ENCODE measurements around the gene BCL11B. TPM values are rescaled to one million over a fixed set of nuclear protein-coding genes. Genes with fewer than 3 reads are reported as not detected.
A peak's percentile ranks its signal among the peaks of the same experiment; 100 is the strongest.

Gene BCL11B
- total RNA-seq, 2 experiments from 2014 or later, result 68.6 to 70.6 TPM

GRCh38 chr14:99134516-99135046 lies 137.4 kb downstream of the BCL11B start:
- Mint-ChIP-seq H3K4me1 (ENCODE audit: low read depth) (peaks cover 25% of the 10 kb centered on the region), H3K27ac (no peak overlapping the region), H3K9me3 (ENCODE audit: insufficient read depth) (no peaks in the 10 kb centered on the region), H3K4me3 (no peak overlapping the region), H3K27me3 (ENCODE audit: low read depth) (no peaks in the 10 kb centered on the region), H3K36me3 (ENCODE audit: low read depth) (no peaks in the 10 kb centered on the region)
- CTCF ChIA-PET, result no interaction called here
- POLR2A ChIA-PET, result no interaction called here
- DNase-seq, result no peak
- ATAC-seq, result no peak

GRCh38 chr14:99133636-99134515 lies 138.1 kb downstream of the BCL11B start:
- CTCF ChIA-PET, result no interaction called here
- no peaks in the 10 kb centered on the region for H3K9me3 Mint-ChIP-seq (ENCODE audit: insufficient read depth)
- no peaks in the 10 kb centered on the region for H3K27me3 Mint-ChIP-seq (ENCODE audit: low read depth)
- peak overlapping the region; percentile 43 for H3K27ac Mint-ChIP-seq
- peaks cover 32% of the 10 kb centered on the region for H3K4me1 Mint-ChIP-seq (ENCODE audit: low read depth)
- H3K4me3 Mint-ChIP-seq, result no peak overlapping the region
- ATAC-seq (no peak), DNase-seq (peak; percentile 19)
- POLR2A ChIA-PET, result no interaction called here
- no peaks in the 10 kb centered on the region for H3K36me3 Mint-ChIP-seq (ENCODE audit: low read depth)

- no peaks in the 10 kb centered on the region for H3K27me3 Mint-ChIP-seq (ENCODE audit: low read depth)
- H3K4me3 Mint-ChIP-seq, result no peak overlapping the region
- ATAC-seq (no peak), DNase-seq (peak; percentile 6)
- no peak overlapping the region for H3K27ac Mint-ChIP-seq
- H3K36me3 Mint-ChIP-seq (ENCODE audit: low read depth), result no peaks in the 10 kb centered on the region
- POLR2A ChIA-PET, result no interaction called here
- CTCF ChIA-PET, result no interaction called here
- H3K9me3 Mint-ChIP-seq (ENCODE audit: insufficient read depth), result no peaks in the 10 kb centered on the region
- H3K4me1 Mint-ChIP-seq (ENCODE audit: low read depth), result peaks cover 29% of the 10 kb centered on the region
Measured at GRCh38 chr14:99132821-99133635, 139.0 kb downstream of the BCL11B start.

- H3K9me3 Mint-ChIP-seq (ENCODE audit: insufficient read depth), result no peaks in the 10 kb centered on the region
- ChIA-PET CTCF (interaction anchor here (0.7 kb wide), 1 partner anchor 30 kb away, joined by 4 read pairs; no protein-coding TSS in a partner anchor), POLR2A (no interaction called here)
- H3K27ac Mint-ChIP-seq, result no peak overlapping the region
- H3K4me3 Mint-ChIP-seq, result no peak overlapping the region
- H3K36me3 Mint-ChIP-seq (ENCODE audit: low read depth), result no peaks in the 10 kb centered on the region
- H3K27me3 Mint-ChIP-seq (ENCODE audit: low read depth), result no peaks in the 10 kb centered on the region
- DNase-seq (peak; percentile 12), ATAC-seq (no peak)
- H3K4me1 Mint-ChIP-seq (ENCODE audit: low read depth), result peaks cover 21% of the 10 kb centered on the region
Measured at GRCh38 chr14:99131632-99132271, 140.2 kb downstream of the BCL11B start.

- POLR2A ChIA-PET, result interaction anchor here (0.7 kb wide), 2 partner anchors 16 to 337 kb away, joined by 3 read pairs; no protein-coding TSS in a partner anchor
- no peaks in the 10 kb centered on the region for H3K9me3 Mint-ChIP-seq (ENCODE audit: insufficient read depth)
- DNase-seq, result peak; percentile 12
- no peak overlapping the region for H3K27ac Mint-ChIP-seq
- CTCF ChIA-PET, result no interaction called here
- H3K4me3 Mint-ChIP-seq, result no peak overlapping the region
- peaks cover 26% of the 10 kb centered on the region for H3K4me1 Mint-ChIP-seq (ENCODE audit: low read depth)
- H3K27me3 Mint-ChIP-seq (ENCODE audit: low read depth), result no peaks in the 10 kb centered on the region
- H3K36me3 Mint-ChIP-seq (ENCODE audit: low read depth), result no peaks in the 10 kb centered on the region
- no peak for ATAC-seq
Measured at GRCh38 chr14:99129998-99130397, 142.0 kb downstream of the BCL11B start.

- ATAC-seq, result no peak
- no peak overlapping the region for H3K27ac Mint-ChIP-seq
- H3K9me3 Mint-ChIP-seq (ENCODE audit: insufficient read depth), result no peaks in the 10 kb centered on the region
- H3K27me3 Mint-ChIP-seq (ENCODE audit: low read depth), result no peaks in the 10 kb centered on the region
- no peaks in the 10 kb centered on the region for H3K36me3 Mint-ChIP-seq (ENCODE audit: low read depth)
- no peak overlapping the region for H3K4me3 Mint-ChIP-seq
- DNase-seq, result peak; percentile 19
- H3K4me1 Mint-ChIP-seq (ENCODE audit: low read depth), result peaks cover 25% of the 10 kb centered on the region
- POLR2A ChIA-PET, result interaction anchor here (0.7 kb wide), 1 partner anchor 336 kb away, joined by 3 read pairs; no protein-coding TSS in a partner anchor
- CTCF ChIA-PET, result interaction anchor here (0.5 kb wide), 1 partner anchor 335 kb away, joined by 3 read pairs; no protein-coding TSS in a partner anchor
Measured at GRCh38 chr14:99129211-99129696, 142.7 kb downstream of the BCL11B start.

GRCh38 chr14:99128185-99128584 lies 143.8 kb downstream of the BCL11B start:
- POLR2A ChIA-PET, result no interaction called here
- no peak overlapping the region for H3K4me3 Mint-ChIP-seq
- H3K36me3 Mint-ChIP-seq (ENCODE audit: low read depth), result no peaks in the 10 kb centered on the region
- CTCF ChIA-PET, result no interaction called here
- DNase-seq (peak; percentile 13), ATAC-seq (no peak)
- H3K27ac Mint-ChIP-seq, result no peak overlapping the region
- H3K9me3 Mint-ChIP-seq (ENCODE audit: insufficient read depth), result no peaks in the 10 kb centered on the region
- H3K27me3 Mint-ChIP-seq (ENCODE audit: low read depth), result no peaks in the 10 kb centered on the region
- peaks cover 15% of the 10 kb centered on the region for H3K4me1 Mint-ChIP-seq (ENCODE audit: low read depth)

GRCh38 chr14:99127651-99128167 lies 144.3 kb downstream of the BCL11B start:
- ATAC-seq (no peak), DNase-seq (peak; percentile 8)
- POLR2A ChIA-PET, result no interaction called here
- no peaks in the 10 kb centered on the region for H3K9me3 Mint-ChIP-seq (ENCODE audit: insufficient read depth)
- H3K27ac Mint-ChIP-seq, result no peak overlapping the region
- no peaks in the 10 kb centered on the region for H3K27me3 Mint-ChIP-seq (ENCODE audit: low read depth)
- CTCF ChIA-PET, result no interaction called here
- H3K36me3 Mint-ChIP-seq (ENCODE audit: low read depth), result no peaks in the 10 kb centered on the region
- no peak overlapping the region for H3K4me3 Mint-ChIP-seq
- peaks cover 15% of the 10 kb centered on the region for H3K4me1 Mint-ChIP-seq (ENCODE audit: low read depth)

- H3K9me3 Mint-ChIP-seq (ENCODE audit: insufficient read depth), result no peaks in the 10 kb centered on the region
- no peaks in the 10 kb centered on the region for H3K27me3 Mint-ChIP-seq (ENCODE audit: low read depth)
- no peak overlapping the region for H3K27ac Mint-ChIP-seq
- H3K4me3 Mint-ChIP-seq, result no peak overlapping the region
- no peak for DNase-seq
- ATAC-seq, result no peak
- H3K4me1 Mint-ChIP-seq (ENCODE audit: low read depth), result peaks cover 15% of the 10 kb centered on the region
- ChIA-PET POLR2A (no interaction called here), CTCF (interaction anchor here (1.2 kb wide), 1 partner anchor 932 kb away, joined by 4 read pairs; no protein-coding TSS in a partner anchor)
- H3K36me3 Mint-ChIP-seq (ENCODE audit: low read depth), result no peaks in the 10 kb centered on the region
Measured at GRCh38 chr14:99125616-99126431, 146.2 kb downstream of the BCL11B start.

GRCh38 chr14:99125113-99125512 lies 146.9 kb downstream of the BCL11B start:
- no peak overlapping the region for H3K27ac Mint-ChIP-seq
- peaks cover 15% of the 10 kb centered on the region for H3K4me1 Mint-ChIP-seq (ENCODE audit: low read depth)
- ChIA-PET POLR2A (no interaction called here), CTCF (no interaction called here)
- DNase-seq (no peak), ATAC-seq (no peak)
- no peaks in the 10 kb centered on the region for H3K9me3 Mint-ChIP-seq (ENCODE audit: insufficient read depth)
- H3K27me3 Mint-ChIP-seq (ENCODE audit: low read depth), result no peaks in the 10 kb centered on the region
- H3K4me3 Mint-ChIP-seq, result no peak overlapping the region
- H3K36me3 Mint-ChIP-seq (ENCODE audit: low read depth), result no peaks in the 10 kb centered on the region
